Kasumi-1 (cell line): Measurements from ENCODE around the gene TRMT112.
"Not testable (repeated sequence)": the region's sequence is repeated elsewhere in the genome, so short reads cannot be mapped to it uniquely, and the experiment has no call there.

Experiments used
- DNase-seq, 2 experiments: peaks; one replicate each; lab custom pipeline; 2025; lab: John Stamatoyannopoulos, UW

Gene TRMT112

DNA sequence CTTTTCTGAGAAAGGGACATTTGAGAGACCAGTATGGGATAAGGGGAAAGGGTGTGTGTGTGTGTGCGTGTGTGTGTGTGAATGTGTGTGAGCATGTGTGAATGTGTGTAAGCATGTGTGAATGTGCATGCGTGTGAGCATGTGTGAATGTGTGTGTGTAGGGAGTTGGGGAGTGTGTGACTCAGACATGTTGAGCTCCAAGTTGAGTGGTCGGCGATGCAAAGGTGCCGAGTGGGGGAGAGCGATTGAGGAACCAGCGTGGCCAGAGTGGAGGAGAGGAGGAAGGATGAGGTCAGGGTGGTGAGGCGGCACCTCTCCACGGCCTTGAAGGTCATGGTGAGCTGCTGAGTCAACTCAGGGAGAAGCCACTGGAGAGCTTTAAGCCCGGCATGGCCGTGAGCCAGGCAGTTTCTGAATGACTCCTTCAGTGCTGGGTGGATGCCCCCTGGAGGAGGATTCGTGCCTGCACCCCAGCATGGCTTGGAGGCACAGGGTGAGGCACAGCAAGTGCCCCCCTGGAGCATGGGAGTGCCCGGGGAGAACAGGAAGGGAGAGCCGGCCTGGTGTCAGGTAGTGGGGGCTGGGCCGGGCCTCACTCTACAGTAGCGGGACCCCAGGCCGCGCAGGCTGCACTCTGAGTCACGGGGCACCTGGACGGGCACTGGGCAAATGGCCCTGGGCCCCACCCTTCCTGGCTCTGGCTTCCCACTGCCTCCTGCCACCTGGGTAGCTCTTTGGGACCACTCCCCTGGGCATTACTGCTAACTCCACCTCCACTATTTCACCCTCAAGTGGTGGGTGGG, 14.4 kb upstream of the TRMT112 start:
- DNase-seq, result peak; percentile 80 to 82

- DNase-seq, result no peak
Observed at GRCh38 chr11:64330888-64331287, 13.5 kb upstream of the TRMT112 start.

GRCh38 chr11:64327993-64328392, 10.6 kb upstream of the TRMT112 start:
- no peak for DNase-seq

DNA sequence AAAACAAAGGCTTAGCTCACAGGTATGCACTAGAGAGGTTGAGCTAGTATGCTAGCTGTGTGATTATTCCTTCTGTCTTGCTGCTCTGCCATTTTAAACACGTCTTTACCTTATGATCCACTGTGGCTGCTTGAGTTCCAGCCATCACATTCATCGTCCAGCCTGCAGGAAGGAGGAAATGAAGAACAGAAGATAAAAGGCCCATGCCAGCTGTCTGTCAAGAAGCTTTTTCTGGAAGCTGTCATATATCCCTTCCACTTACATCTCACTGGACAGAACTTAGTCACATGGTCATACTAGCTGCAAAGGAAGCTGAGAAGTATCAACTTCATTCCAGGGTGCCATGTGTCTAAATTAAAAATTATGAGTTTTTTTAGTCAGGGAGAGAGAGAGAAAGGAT, 10.0 kb upstream of the TRMT112 start:
- no peak for DNase-seq

GRCh38 chr11:64324692-64325469, 7.5 kb upstream of the TRMT112 start:
- DNase-seq, result no peak

DNA sequence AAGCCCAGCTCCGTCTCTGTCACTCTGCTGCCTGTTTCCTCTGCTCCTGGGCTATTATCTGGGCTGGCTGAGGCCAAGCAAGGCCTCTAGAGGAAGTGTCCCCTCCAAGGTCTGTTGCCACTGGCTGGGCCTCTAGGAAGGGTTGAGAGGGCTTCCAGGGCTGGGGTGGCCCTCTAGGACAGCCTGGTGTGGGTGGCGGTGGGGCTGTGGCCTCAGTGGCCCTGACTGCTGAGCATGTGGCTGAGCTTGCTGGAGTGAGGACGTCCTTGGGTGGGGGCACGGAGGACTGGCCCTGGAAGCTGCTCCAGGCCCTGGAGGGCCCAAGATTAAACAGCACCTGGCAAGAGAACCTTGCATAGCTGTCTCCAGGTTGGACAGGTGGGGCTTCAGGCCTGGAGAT, 6.6 kb upstream of the TRMT112 start:
- not testable (repeated sequence) for DNase-seq

DNA sequence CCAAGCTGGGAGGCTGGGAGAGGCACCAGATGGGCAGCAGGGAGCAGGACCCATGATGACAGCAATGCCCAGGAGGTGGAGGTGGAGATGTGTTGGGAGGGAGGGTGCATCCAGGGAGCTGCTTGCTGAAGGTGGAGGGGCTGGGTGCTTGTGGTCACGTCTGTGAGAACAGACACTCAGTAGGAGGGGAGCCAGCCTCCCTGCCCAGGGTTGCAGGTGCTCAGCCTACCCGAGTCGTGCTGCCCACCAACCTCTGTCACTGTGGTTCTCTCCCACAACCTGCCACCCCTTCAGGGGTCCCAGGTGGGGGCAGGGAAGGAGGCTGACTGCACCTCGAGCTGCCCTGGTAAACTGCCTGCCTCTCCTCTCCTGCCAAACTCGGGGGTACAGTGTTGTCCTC, 6.0 kb upstream of the TRMT112 start:
- DNase-seq, result no peak

DNA sequence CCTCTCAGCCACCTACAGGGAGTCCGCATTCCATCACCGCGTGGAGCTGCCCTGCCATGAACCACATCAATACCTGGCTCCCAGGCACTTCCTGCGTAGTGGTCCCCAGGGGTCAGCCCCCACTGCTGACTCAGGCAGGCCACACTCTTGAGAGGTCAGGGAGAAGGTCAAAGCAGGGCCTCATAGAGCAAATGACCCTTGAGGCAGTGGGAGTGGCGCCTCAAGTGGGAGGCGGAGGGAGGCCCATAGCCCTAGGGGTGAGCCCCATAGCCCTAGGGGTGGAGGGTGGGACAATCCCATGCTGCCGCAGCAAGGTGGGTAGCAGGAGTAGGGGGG, 5.5 kb upstream of the TRMT112 start:
- no peak for DNase-seq

GRCh38 chr11:64321533-64321932, 4.2 kb upstream of the TRMT112 start:
- no peak for DNase-seq

DNA sequence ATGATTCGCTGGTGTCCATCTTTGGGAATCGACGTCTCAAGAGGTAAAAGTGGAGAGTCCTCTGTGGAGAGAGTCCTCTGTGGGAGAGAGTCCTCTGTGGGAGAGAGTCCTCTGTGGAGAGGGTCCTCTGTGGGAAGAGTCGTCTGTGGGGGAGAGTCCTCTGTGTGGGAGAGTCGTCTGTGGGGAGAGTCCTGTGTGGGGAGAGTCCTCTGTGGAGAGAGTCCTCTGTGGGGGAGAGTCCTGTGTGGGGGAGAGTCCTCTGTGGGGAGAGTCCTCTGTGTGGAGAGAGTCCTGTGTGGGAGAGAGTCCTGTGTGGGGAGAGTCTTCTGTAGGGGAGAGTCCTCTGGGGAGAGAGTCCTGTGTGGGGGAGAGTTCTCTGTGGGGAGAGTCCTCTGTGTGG, 3.7 kb upstream of the TRMT112 start:
- no peak for DNase-seq

- no peak for DNase-seq
Observed at GRCh38 chr11:64320556-64320955, 3.2 kb upstream of the TRMT112 start.

DNA sequence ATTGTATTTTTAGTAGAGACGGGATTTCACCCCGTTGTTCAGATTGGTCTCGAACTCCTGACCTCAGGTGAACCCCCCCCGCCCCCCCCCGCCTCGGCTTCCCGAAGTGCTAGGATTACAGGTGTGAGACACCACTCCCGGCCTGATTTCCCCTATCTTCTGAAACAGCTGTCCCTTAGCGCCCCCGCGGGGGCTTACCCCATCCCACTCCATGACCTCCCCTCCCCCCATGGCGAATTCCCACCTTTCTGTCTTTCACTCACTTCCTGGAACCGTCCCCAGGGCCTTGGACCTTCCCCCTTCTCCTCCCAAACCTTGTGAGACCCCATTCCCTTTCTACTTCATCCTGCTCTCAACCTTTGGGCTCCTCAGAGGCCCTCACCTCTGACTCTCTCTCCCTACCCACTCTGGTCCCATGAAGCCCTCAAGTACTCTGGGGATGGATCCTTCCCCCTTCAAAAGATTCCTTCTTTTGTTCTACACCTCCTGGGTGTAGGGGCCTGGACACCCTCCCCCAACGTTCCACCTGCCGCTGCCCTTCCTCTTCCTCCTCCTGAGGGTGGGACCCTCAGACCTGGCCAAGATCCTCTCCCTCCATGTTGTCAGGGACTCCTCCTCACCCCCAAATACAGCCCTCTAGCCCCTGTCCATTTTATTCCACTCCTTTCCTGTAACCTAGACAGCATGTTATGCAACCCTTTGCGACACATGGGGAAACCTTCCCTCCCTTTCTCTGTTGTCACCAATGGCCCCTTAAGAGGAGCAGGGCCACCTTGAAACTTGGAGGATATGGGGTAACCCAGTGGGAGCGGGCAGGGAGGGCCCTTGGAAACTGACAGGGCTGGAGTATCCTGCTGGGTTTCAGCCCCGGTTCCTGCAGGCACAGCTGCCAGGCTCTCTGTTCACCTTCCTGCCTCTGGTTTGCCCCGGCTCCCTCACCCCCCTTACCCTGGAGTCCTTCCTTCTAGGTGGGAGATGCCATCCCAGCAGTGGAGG, 1.7 kb upstream of the TRMT112 start:
- DNase-seq, result no peak

DNA sequence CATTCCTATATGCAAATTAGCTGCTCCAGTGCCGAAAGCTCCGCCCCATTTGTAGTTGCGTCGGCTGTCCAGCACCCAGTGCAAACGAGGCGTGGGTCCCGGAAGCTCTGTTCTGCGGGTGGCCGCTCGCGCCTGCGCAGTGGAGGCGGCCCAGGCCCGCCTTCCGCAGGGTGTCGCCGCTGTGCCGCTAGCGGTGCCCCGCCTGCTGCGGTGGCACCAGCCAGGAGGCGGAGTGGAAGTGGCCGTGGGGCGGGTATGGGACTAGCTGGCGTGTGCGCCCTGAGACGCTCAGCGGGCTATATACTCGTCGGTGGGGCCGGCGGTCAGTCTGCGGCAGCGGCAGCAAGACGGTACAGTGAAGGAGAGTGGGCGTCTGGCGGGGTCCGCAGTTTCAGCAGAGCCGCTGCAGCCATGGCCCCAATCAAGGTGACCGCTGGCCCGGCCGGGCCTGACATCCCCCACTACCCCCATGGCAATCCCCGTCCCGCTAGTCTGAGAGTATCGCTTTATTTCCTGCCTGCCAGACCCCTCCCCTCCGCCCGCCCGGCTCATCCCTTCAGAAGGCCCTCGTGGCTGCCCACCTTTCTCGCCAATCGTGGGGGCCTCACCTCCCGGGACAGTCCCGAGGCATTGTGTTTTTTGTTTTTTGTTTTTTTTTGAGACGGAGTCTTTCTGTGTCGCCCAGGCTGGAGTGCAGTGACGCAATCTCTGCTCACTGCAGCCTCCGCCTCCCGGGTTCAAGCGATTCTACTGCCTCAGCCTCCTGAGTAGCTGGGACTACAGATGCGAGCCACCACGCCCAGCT, 804 bp upstream of the TRMT112 start, which contains the start of gene PRDX5:
Gene PRDX5, plus strand, starts transcription at position 161 of the 805 bp plus-strand sequence. Its CDS starts 95 bp downstream, at position 256.
- peak; percentile 90 to 95 for DNase-seq

- DNase-seq, result no peak
Observed at GRCh38 chr11:64316672-64317324, 561 bp downstream of the TRMT112 start.

GRCh38 chr11:64315667-64316526, 1.5 kb downstream of the TRMT112 start:
- not testable (repeated sequence) for DNase-seq

- DNase-seq, result no peak
Observed at GRCh38 chr11:64314805-64315561, 2.4 kb downstream of the TRMT112 start.

DNA sequence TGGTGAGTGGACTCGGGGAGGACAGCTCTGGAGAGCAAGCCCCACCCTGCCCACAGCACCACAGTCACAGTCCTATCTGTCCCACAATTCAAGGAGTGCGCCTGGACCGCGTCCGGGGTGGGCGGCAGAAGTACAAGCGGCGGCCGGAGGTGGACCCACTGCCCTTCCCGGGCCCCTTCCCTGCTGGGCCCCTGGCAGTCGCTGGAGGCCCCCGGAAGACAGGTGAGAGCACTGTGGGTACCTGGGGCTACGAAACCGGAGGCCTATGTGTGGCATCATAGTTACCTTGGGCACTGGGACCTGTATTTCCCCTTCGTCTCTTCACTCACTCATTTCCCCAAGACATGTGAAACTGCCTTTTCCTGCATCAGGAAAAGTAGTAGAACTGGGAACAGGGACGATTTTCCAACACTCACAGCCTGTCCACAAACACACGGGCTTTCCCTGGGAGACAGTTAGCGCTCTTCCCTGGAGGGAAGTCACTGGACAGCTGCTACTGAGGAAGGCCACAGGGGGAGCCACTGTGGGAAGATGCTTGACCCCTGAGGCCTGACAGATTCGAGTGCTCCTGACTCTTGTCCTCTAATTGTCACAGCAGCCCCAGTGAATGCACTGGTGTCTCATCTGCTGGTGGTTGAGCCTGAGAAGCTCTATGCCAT, 3.1 kb downstream of the TRMT112 start:
- no peak for DNase-seq

- DNase-seq, result no peak
Observed at GRCh38 chr11:64313491-64314145, 3.7 kb downstream of the TRMT112 start.
